Measurements from ENCODE around the gene CORO7.

DNA sequence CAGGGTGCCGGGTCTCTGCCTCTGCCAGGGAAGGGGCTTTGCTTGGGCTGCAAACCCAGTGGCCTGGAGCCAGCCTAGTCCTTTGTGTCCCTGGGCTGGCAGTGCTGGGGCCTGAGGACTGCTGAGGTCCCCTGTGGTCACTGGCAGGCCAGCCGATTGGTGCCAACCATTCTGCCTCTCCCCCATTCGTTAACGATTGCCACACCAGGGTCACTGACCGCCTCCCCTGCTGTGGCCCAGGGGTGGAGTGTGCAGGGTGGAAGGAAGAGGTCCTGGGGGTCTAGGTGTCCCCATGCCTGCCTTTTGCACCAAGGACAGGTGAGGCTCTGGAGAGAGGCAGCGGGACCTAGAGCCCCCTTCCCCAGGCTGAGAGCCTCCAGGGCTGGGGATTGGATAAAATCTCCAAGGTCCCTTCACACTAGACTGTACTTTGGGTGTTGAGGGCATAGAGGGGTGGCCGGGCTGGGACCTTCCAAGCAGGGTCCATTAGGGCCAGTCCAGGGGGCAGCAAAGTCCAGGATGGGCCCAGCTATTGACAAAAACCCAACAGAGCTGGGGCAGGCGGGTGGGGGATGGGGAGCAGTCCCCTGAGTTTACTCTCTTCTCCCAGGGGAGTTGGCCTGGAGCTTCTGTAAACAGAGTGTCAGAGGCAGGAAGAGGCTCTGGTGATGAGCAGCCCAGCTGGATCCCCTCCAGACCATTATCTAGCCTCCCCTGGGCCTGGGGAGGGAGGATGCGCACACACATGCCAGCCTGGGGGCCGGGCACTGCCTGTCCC, 43.6 kb downstream of the CORO7 start:
- TF ChIP-seq CTCF (IDR thresholded peaks at IDR 0.05; ENCODE audit: insufficient read depth, low read length) (no peak), POLR2AphosphoS5 (IDR thresholded peaks at IDR 0.05; ENCODE audit: low read depth) (no peak), GABPA (IDR thresholded peaks at IDR 0.05; ENCODE audit: low read depth) (no peak), SPI1 (IDR thresholded peaks at IDR 0.05; ENCODE audit: borderline replicate concordance, low read depth) (no peak)
- TF ChIP-seq, protein P1, sequence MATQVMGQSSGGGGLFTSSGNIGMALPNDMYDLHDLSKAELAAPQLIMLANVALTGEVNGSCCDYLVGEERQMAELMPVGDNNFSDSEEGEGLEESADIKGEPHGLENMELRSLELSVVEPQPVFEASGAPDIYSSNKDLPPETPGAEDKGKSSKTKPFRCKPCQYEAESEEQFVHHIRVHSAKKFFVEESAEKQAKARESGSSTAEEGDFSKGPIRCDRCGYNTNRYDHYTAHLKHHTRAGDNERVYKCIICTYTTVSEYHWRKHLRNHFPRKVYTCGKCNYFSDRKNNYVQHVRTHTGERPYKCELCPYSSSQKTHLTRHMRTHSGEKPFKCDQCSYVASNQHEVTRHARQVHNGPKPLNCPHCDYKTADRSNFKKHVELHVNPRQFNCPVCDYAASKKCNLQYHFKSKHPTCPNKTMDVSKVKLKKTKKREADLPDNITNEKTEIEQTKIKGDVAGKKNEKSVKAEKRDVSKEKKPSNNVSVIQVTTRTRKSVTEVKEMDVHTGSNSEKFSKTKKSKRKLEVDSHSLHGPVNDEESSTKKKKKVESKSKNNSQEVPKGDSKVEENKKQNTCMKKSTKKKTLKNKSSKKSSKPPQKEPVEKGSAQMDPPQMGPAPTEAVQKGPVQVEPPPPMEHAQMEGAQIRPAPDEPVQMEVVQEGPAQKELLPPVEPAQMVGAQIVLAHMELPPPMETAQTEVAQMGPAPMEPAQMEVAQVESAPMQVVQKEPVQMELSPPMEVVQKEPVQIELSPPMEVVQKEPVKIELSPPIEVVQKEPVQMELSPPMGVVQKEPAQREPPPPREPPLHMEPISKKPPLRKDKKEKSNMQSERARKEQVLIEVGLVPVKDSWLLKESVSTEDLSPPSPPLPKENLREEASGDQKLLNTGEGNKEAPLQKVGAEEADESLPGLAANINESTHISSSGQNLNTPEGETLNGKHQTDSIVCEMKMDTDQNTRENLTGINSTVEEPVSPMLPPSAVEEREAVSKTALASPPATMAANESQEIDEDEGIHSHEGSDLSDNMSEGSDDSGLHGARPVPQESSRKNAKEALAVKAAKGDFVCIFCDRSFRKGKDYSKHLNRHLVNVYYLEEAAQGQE (IDR thresholded peaks at IDR 0.05; ENCODE audit: insufficient replicate concordance, low read depth): no peak

Measured in HL-60 (cell line).